Thyroid gland (tissue), 4 donors: Measurements from ENCODE around the gene PACS1. TPM values are rescaled to one million over a fixed set of nuclear protein-coding genes. Genes with fewer than 3 reads are reported as not detected.

ENCODE experiments used
- DNase-seq, 2 donors: peaks; one replicate each; pipeline ENCODE4 v3.0.0-alpha.2; 2019
- H3K27ac ChIP-seq, 3 donors: fragments of 200-600 bp; sonication (generic); 1 replicate in 2 of 3; 2 replicates in 1 of 3; pipeline ENCODE4 v1.5.1; 2016 to 2019; ENCODE audit warnings: mild to moderate bottlenecking in 1 of 3, moderate library complexity in 1 of 3
- H3K27me3 ChIP-seq: fragments of 200-600 bp; sonication (generic); one replicate; pipeline ENCODE4 v1.5.1; 2019
- H3K36me3 ChIP-seq, 2 donors: fragments of 200-600 bp; sonication (generic); one replicate each; pipeline ENCODE4 v1.5.1; 2016 to 2019
- H3K4me1 ChIP-seq, 2 donors: fragments of 200-600 bp; sonication (generic); one replicate each; pipeline ENCODE4 v1.5.1; 2017 to 2019
- H3K4me3 ChIP-seq, 3 donors: fragments of 200-600 bp; sonication (generic); replicated peaks in 1 of 3; 1 replicate in 2 of 3; 2 replicates in 1 of 3; pipeline ENCODE4 v1.5.1; 2016; ENCODE audit warnings: mild to moderate bottlenecking in 1 of 3
- H3K9me3 ChIP-seq: fragments of 200-600 bp; sonication (generic); one replicate; pipeline ENCODE4 v1.5.1; 2017
- POLR2A ChIP-seq, 2 donors: fragments of 450-650 bp; IDR thresholded peaks; one replicate each; pipeline ENCODE4 v1.6.1; 2017; ENCODE audit warnings: antibody characterized with exemption in 2 of 2, mild to moderate bottlenecking in 2 of 2, moderate library complexity in 1 of 2
- WGBS, 2 donors: methylation state at CpG; one replicate each; pipeline ENCODE4 v1.1.5; 2017; 5-methylcytosine and 5-hydroxymethylcytosine counted together
- intact Hi-C: fragments of 100-400 bp; cut with DNase I; formaldehyde crosslinking; loops from one replicate; pipeline ENCODE4 v1.15.1; 2023
- total RNA-seq, 4 donors: library from RNA; depleted of rRNA; stranded (reverse); fragments of >200 nt; gene quantifications; one replicate each; pipeline ENCODE4 v1.2.3, GENCODE V29; 2016
- TF ChIP-seq, protein P1 (sequence below), 6 experiments: fragments of 200-600 bp in 3 of 6; fragments of 450-650 bp in 3 of 6; sonication (generic) in 3 of 6; IDR thresholded peaks; one replicate each; pipeline ENCODE4 v1.5.1; 2016 to 2019; ENCODE audit warnings: antibody characterized with exemption in 6 of 6, mild to moderate bottlenecking in 2 of 6, inconsistent platforms in 1 of 6, moderate library complexity in 1 of 6

PACS1 gene
- total RNA-seq, 4 donors from 2014 or later, result 39.6 to 67.7 (median 59.7) TPM

GRCh38 chr11:66188580-66188979 lies 118.5 kb downstream of the PACS1 start:
- no peak overlapping the region for H3K4me3 ChIP-seq
- H3K27ac ChIP-seq, result no peak overlapping the region
- H3K36me3 ChIP-seq, result peaks cover 0 to 3% of the 10 kb centered on the region in 2 donors
- no peak for DNase-seq
- TF ChIP-seq, protein P1, sequence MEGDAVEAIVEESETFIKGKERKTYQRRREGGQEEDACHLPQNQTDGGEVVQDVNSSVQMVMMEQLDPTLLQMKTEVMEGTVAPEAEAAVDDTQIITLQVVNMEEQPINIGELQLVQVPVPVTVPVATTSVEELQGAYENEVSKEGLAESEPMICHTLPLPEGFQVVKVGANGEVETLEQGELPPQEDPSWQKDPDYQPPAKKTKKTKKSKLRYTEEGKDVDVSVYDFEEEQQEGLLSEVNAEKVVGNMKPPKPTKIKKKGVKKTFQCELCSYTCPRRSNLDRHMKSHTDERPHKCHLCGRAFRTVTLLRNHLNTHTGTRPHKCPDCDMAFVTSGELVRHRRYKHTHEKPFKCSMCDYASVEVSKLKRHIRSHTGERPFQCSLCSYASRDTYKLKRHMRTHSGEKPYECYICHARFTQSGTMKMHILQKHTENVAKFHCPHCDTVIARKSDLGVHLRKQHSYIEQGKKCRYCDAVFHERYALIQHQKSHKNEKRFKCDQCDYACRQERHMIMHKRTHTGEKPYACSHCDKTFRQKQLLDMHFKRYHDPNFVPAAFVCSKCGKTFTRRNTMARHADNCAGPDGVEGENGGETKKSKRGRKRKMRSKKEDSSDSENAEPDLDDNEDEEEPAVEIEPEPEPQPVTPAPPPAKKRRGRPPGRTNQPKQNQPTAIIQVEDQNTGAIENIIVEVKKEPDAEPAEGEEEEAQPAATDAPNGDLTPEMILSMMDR (IDR thresholded peaks at IDR 0.05), result no peak
- no peak for TF ChIP-seq POLR2A (IDR thresholded peaks at IDR 0.05)
- intact Hi-C loops, result no loop called here
- H3K9me3 ChIP-seq, result no peaks in the 10 kb centered on the region
- no peaks in the 10 kb centered on the region for H3K27me3 ChIP-seq
- peaks cover 3 to 5% of the 10 kb centered on the region in 2 donors for H3K4me1 ChIP-seq
- 92 to 97% methylated on average over 3 of the region's 3 CpGs for WGBS, 2 donors

DNA sequence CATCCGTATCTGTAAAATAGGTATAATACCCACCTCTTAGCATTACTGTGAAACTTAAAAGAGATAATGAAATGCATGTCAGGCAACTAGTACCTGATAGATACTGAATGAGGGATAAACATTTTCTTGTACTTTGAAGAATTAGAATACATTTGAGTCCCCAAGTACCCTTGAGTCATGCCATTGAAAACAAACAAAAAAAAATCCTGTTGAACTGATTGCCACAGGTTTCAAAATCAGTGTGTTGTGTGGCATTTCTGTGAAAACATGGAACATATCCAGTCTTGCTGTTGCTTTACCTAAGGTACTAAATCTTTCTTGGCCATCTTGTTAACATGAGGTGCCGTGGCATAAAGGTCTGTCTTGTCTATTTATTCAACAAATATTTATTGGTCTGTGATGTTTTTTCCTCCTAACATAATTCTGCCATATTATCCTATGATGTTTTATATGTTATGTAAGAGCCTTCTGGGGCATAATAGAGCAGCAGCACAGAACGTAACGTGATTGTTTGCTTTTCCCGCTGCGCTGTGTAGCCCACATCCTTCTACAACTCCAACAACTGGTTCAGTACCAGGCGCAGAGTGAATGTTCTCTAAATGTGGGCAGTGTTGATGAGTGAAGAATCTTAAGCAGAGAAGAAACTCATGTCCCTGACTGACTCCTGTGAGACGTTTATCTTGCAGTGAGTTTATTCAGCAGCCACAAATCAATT lies 119.1 kb downstream of the PACS1 start:
- no peak for TF ChIP-seq POLR2A (IDR thresholded peaks at IDR 0.05)
- TF ChIP-seq, protein P1 (IDR thresholded peaks at IDR 0.05), result no peak
- Histone ChIP-seq H3K36me3 (peaks cover 0 to 3% of the 10 kb centered on the region in 2 donors), H3K4me3 (no peak overlapping the region), H3K9me3 (no peaks in the 10 kb centered on the region), H3K27me3 (no peaks in the 10 kb centered on the region), H3K27ac (no peak overlapping the region), H3K4me1 (peaks cover 3 to 5% of the 10 kb centered on the region in 2 donors)
- 92 to 94% methylated on average over 8 of the region's 8 CpGs for WGBS, 2 donors
- no peak for DNase-seq
- intact Hi-C loops, result no loop called here

DNA sequence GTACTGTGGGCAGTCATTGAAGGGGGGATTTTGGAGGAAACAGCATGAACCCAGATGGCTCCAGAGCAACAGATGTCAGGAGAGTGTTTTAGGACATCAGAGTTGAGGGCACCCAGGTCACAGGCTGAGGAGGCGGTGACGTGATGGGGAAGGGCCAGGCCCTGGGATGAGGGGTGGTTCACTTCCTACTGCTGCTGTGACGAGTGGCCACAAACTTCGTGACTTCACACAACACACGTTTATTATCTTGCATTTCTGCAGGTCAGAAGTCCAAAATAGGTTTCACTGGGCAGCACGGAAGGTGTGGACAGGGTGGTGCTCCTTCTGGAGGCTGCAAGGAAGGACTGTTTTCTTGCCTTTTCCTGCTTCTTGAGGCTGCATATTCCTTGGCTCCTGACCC lies 120.7 kb downstream of the PACS1 start:
- H3K27ac ChIP-seq, result no peak overlapping the region
- H3K27me3 ChIP-seq, result no peaks in the 10 kb centered on the region
- intact Hi-C loops, result no loop called here
- H3K4me1 ChIP-seq, result peaks cover 5% of the 10 kb centered on the region in 2 donors
- no peaks in the 10 kb centered on the region for H3K9me3 ChIP-seq
- no peak overlapping the region for H3K4me3 ChIP-seq
- TF ChIP-seq, protein P1 (IDR thresholded peaks at IDR 0.05), result no peak
- no peak for TF ChIP-seq POLR2A (IDR thresholded peaks at IDR 0.05)
- WGBS, 2 donors, result 86 to 90% methylated on average over 6 of the region's 6 CpGs
- DNase-seq, result no peak
- H3K36me3 ChIP-seq, result peaks cover 0 to 3% of the 10 kb centered on the region in 2 donors

GRCh38 chr11:66192181-66192863 lies 122.2 kb downstream of the PACS1 start:
- Histone ChIP-seq H3K4me1 (peaks cover 5 to 15% of the 10 kb centered on the region in 2 donors), H3K27ac (no peak overlapping the region), H3K4me3 (no peak overlapping the region), H3K27me3 (no peaks in the 10 kb centered on the region), H3K36me3 (peaks cover 0 to 3% of the 10 kb centered on the region in 2 donors), H3K9me3 (no peaks in the 10 kb centered on the region)
- TF ChIP-seq, protein P1 (IDR thresholded peaks at IDR 0.05), result no peak
- no peak for TF ChIP-seq POLR2A (IDR thresholded peaks at IDR 0.05)
- intact Hi-C loops, result no loop called here
- DNase-seq, result no peak
- WGBS, 2 donors, result 86 to 87% methylated on average over 11 of the region's 11 CpGs

- peaks cover 0 to 15% of the 10 kb centered on the region in 2 donors for H3K4me1 ChIP-seq
- DNase-seq, result no peak
- H3K27me3 ChIP-seq, result no peaks in the 10 kb centered on the region
- intact Hi-C loops, result no loop called here
- WGBS, 2 donors, result 93 to 98% methylated on average over 1 of the region's 1 CpG
- no peak overlapping the region for H3K4me3 ChIP-seq
- H3K27ac ChIP-seq, result no peak overlapping the region
- no peaks in the 10 kb centered on the region for H3K9me3 ChIP-seq
- TF ChIP-seq, protein P1 (IDR thresholded peaks at IDR 0.05), result no peak
- no peak for TF ChIP-seq POLR2A (IDR thresholded peaks at IDR 0.05)
- peaks cover 0 to 3% of the 10 kb centered on the region in 2 donors for H3K36me3 ChIP-seq
Observed at GRCh38 chr11:66194391-66194790, 124.3 kb downstream of the PACS1 start.
